Naive B cell (primary cell): ENCODE data around the gene NOTCH2. TPM values are rescaled to one million over a fixed set of nuclear protein-coding genes. Genes with fewer than 3 reads are reported as not detected.
"Not testable (repeated sequence)": the region's sequence is repeated elsewhere in the genome, so short reads cannot be mapped to it uniquely, and the experiment has no call there.

Experiments
- ATAC-seq, 2 donors: fragments of 150-1000 bp; cut with Tn5 transposase; 2 replicates each; pipeline ENCODE4 v1.10.0; 2021; ENCODE audit warnings: low read depth in 2 of 2, mild to moderate bottlenecking in 2 of 2, moderate library complexity in 2 of 2
- DNase-seq: peaks from one replicate; pipeline ENCODE4 v3.0.0; 2022
- H3K27ac Mint-ChIP-seq, 6 donors: one replicate each; pipeline ENCODE4 v1.8.0; 2020 to 2022; ENCODE audit warnings: mild to moderate bottlenecking in 6 of 6, mixed read lengths in 6 of 6, moderate library complexity in 5 of 6, inconsistent platforms in 2 of 6
- H3K27me3 Mint-ChIP-seq, 3 donors: one replicate each; pipeline ENCODE4 v1.8.0; 2021 to 2022; ENCODE audit warnings: mixed read lengths in 3 of 3, mild to moderate bottlenecking in 1 of 3
- H3K36me3 Mint-ChIP-seq, 2 donors: one replicate each; pipeline ENCODE4 v1.8.0; 2020 to 2022; ENCODE audit warnings: mixed read lengths in 2 of 2, inconsistent platforms in 1 of 2, mild to moderate bottlenecking in 1 of 2
- H3K4me1 Mint-ChIP-seq, 3 donors: one replicate each; pipeline ENCODE4 v1.8.0; 2020 to 2022; ENCODE audit warnings: mixed read lengths in 3 of 3, inconsistent platforms in 1 of 3, mild to moderate bottlenecking in 1 of 3, moderate library complexity in 1 of 3
- H3K4me3 Mint-ChIP-seq, 8 donors: one replicate each; pipeline ENCODE4 v1.8.0; 2020 to 2022; ENCODE audit warnings: mild to moderate bottlenecking in 8 of 8, mixed read lengths in 8 of 8, moderate library complexity in 8 of 8, inconsistent platforms in 2 of 8
- H3K9me3 Mint-ChIP-seq, 7 donors: one replicate each; pipeline ENCODE4 v1.8.0; 2020 to 2022; ENCODE audit warnings: mixed read lengths in 7 of 7, mild to moderate bottlenecking in 5 of 7, inconsistent platforms in 2 of 7, moderate library complexity in 1 of 7
- polyA plus RNA-seq, 6 donors: library from polyadenylated mRNA; unstranded; fragments of 300-500 nt; fragmentation: Illumina TruSeq; gene quantifications; one replicate each; pipeline ENCODE4 v1.2.3, GENCODE V29; 2021; ENCODE audit warnings: low read depth in 6 of 6

NOTCH2 gene
- 10 to 100 TPM; 45.8 to 70.9 (median 64.7) TPM for polyA plus RNA-seq

GRCh38 chr1:120069067-120069919 is at the start of gene NOTCH2:
Gene NOTCH2, minus strand, starts transcription at chr1:120069662. Its CDS starts 256 bp downstream, at chr1:120069406.
- DNase-seq = peak; percentile 80
- not testable (repeated sequence) for H3K36me3 Mint-ChIP-seq, H3K27me3 Mint-ChIP-seq, H3K9me3 Mint-ChIP-seq
- H3K4me3 Mint-ChIP-seq = peak within 1 kb of the TSS; percentile 49 to 87 (median 69)
- H3K4me1 Mint-ChIP-seq = peaks cover 6 to 11% (median 8%) of the 10 kb centered on the region in 3 donors
- H3K27ac Mint-ChIP-seq = peak within 1 kb of the TSS in 1 of 6 donors; percentile 62
- ATAC-seq = peak; percentile 63 to 71

DNA sequence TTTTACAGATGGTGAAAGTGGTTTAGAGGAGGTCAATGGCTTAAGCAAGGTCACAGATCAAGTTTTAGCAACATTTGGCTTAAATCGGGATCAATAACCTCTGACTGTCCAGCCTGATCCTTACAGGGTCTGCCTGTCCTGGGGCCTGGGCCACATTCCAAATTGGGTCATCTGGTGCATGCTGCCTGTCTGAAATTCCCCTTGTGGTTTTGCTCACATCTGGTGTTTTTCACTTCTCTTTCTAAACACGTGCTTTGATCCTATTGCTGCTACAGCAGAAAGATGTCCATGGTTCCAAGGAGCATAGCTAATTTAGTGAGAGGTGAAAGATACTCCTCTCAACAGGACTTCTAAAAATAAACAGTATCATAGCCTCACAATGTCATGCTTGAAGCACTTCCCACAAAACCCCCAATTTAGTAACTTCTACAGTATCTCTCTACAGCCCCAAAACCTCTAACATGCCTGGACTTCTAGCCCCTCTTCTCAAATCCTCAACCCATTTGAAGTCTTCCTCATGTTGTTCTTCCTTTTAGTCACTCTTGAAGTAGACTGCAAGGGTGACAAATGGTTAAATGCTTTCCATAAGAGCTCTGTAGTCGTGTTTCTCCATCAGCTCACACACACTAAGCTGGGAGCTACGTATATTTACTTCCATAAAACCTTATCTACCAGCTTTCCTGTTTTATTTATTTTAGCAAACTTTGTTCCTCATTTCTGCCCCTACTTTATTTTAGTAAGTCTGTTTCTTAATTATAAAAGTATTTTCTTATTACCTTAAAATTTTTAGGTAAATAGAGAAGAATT is 48.1 kb upstream of the NOTCH2 start:
- peak; percentile 82 to 87 for ATAC-seq
- DNase-seq = peak; percentile 60
- H3K27ac Mint-ChIP-seq = peak overlapping the region; percentile 13 to 92 (median 70)

DNA sequence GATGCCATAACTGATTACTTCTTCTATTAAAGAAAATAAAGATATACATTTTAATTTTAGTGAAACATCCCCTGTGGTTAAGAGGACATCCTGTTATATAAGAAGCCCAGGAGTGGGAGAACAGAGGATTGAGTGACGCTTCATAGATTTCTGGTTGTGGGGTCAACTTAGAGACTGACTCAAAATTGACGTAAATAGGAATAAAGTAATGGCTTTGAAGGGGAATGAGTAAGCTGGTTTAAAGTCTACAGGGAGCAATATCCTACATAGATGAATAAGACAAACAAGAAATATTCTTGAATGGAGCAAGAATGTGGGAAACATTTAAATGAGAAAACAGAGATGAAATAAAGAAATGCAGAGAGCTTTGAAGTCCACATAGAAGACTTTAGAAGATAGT is 46.6 kb upstream of the NOTCH2 start:
- ATAC-seq, DNase-seq, H3K27me3 Mint-ChIP-seq, H3K36me3 Mint-ChIP-seq, H3K9me3 Mint-ChIP-seq: not testable (repeated sequence)
- Mint-ChIP-seq H3K27ac (peak overlapping the region in 3 of 6 donors; percentile 59 to 75 (median 73)), H3K4me1 (peaks cover 19 to 34% (median 26%) of the 10 kb centered on the region in 3 donors), H3K4me3 (peak overlapping the region in 1 of 8 donors; percentile 31)

More for the DNA sequence above, 48.1 kb upstream of the NOTCH2 start:
- peak overlapping the region in 3 of 8 donors; percentile 3 to 60 (median 31) for H3K4me3 Mint-ChIP-seq
- not testable (repeated sequence) for H3K9me3 Mint-ChIP-seq, H3K36me3 Mint-ChIP-seq, H3K27me3 Mint-ChIP-seq
- H3K4me1 Mint-ChIP-seq = peaks cover 26 to 36% (median 27%) of the 10 kb centered on the region in 3 donors

DNA sequence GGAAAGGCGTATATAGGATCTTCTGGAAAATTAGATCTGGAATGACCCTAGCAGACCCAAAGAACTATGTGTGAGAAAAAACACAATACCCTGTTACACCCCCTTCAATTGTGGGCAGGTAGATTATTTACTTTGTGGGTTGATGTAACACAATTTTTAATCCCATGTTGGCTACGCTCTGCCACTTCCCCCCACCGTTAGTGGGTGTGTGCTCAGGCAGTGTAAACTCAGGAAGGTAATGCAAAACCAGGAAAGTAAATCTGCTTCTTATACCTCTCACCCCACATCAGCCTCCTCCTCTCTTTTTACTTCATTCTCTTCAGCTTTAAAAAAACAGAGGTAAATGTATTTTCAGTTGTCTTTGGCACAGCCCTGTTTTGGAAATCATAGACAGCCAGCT is 43.7 kb upstream of the NOTCH2 start:
- not testable (repeated sequence) for H3K27me3 Mint-ChIP-seq, DNase-seq, H3K36me3 Mint-ChIP-seq, ATAC-seq, H3K27ac Mint-ChIP-seq, H3K9me3 Mint-ChIP-seq
- peaks cover 12 to 42% (median 21%) of the 10 kb centered on the region in 3 donors for H3K4me1 Mint-ChIP-seq
- H3K4me3 Mint-ChIP-seq = peak overlapping the region in 5 of 8 donors; percentile 11 to 76 (median 24)

- DNase-seq, H3K36me3 Mint-ChIP-seq, H3K4me3 Mint-ChIP-seq, H3K9me3 Mint-ChIP-seq, ATAC-seq, H3K27me3 Mint-ChIP-seq: not testable (repeated sequence)
- Mint-ChIP-seq H3K27ac (peak overlapping the region in 1 of 6 donors; percentile 52), H3K4me1 (peaks cover 8 to 36% (median 15%) of the 10 kb centered on the region in 3 donors)
These were observed 42.8 kb upstream of the NOTCH2 start for GRCh38 chr1:120112212-120112611.

- Mint-ChIP-seq H3K27ac (peak overlapping the region in 1 of 6 donors; percentile 72), H3K4me1 (peaks cover 8 to 33% (median 12%) of the 10 kb centered on the region in 3 donors)
- not testable (repeated sequence) for H3K9me3 Mint-ChIP-seq, H3K4me3 Mint-ChIP-seq, ATAC-seq, H3K36me3 Mint-ChIP-seq, H3K27me3 Mint-ChIP-seq, DNase-seq
These were observed 42.3 kb upstream of the NOTCH2 start for GRCh38 chr1:120111771-120112170.

DNA sequence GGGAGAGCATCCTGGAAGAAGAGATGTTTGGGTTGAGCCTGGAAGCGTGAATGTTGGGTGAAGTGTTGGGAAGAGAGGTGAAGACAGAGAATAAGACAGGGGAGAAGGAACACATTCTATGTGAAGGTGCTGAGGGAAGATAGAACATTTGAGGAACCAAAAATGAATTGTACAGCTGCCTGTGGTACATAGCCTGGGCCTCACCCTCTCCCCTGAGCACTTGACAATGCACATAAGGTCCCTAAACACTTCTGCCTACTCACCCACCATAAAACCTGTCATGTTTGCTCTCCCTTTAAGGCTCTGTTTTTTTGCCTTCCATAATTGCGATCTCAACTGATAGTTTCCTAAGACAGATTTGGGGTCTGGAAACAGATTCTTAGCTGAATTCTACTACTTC is 41.5 kb upstream of the NOTCH2 start:
- peaks cover 4 to 26% (median 6%) of the 10 kb centered on the region in 3 donors for H3K4me1 Mint-ChIP-seq
- H3K9me3 Mint-ChIP-seq, H3K27ac Mint-ChIP-seq, H3K36me3 Mint-ChIP-seq, H3K27me3 Mint-ChIP-seq, H3K4me3 Mint-ChIP-seq, DNase-seq: not testable (repeated sequence)
- peak; percentile 86 to 88 for ATAC-seq

DNA sequence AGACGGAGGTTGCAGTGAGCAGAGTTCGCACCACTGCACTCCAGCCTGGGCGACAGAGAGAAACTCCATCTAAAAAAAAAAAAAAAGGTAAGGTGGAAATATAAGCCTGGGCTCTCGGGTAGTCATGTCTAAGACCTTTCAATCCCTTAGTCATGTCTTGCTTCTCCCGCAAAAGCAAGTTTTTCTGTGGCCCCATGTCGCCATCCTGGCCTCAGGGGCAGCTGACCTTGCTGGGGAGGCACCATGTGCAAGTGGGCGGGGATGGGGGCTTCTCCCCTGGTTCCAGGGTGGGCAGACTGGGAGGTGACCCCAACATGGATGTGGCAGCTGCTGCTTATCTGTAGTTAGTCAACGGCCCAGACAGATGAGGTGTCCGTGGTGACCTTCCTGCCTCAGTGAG is 40.2 kb upstream of the NOTCH2 start:
- not testable (repeated sequence) for H3K27me3 Mint-ChIP-seq, H3K9me3 Mint-ChIP-seq, H3K36me3 Mint-ChIP-seq, ATAC-seq, DNase-seq
- Mint-ChIP-seq H3K4me1 (peaks cover 7 to 34% (median 13%) of the 10 kb centered on the region in 3 donors), H3K4me3 (peak overlapping the region in 5 of 8 donors; percentile 45 to 83 (median 57)), H3K27ac (peak overlapping the region in 4 of 6 donors; percentile 39 to 92 (median 82))

GRCh38 chr1:120109180-120109579 is 39.7 kb upstream of the NOTCH2 start:
- peak; percentile 69 to 72 for ATAC-seq

GRCh38 chr1:120105288-120105687 is 35.8 kb upstream of the NOTCH2 start:
- peaks cover 7 to 38% (median 13%) of the 10 kb centered on the region in 3 donors for H3K4me1 Mint-ChIP-seq
- not testable (repeated sequence) for H3K4me3 Mint-ChIP-seq

More at GRCh38 chr1:120109180-120109579, 39.7 kb upstream of the NOTCH2 start:
- H3K36me3 Mint-ChIP-seq, DNase-seq, H3K27me3 Mint-ChIP-seq, H3K9me3 Mint-ChIP-seq: not testable (repeated sequence)
- Mint-ChIP-seq H3K27ac (peak overlapping the region in 4 of 6 donors; percentile 39 to 92 (median 82)), H3K4me3 (peak overlapping the region in 6 of 8 donors; percentile 35 to 83 (median 51)), H3K4me1 (peaks cover 7 to 39% (median 13%) of the 10 kb centered on the region in 3 donors)

GRCh38 chr1:120103768-120104167 is 34.3 kb upstream of the NOTCH2 start:
- not testable (repeated sequence) for H3K36me3 Mint-ChIP-seq, H3K4me3 Mint-ChIP-seq, H3K9me3 Mint-ChIP-seq, H3K27ac Mint-ChIP-seq, DNase-seq, H3K27me3 Mint-ChIP-seq
- H3K4me1 Mint-ChIP-seq = peaks cover 8 to 28% (median 13%) of the 10 kb centered on the region in 3 donors
- peak; percentile 24 to 28 for ATAC-seq

More at GRCh38 chr1:120105288-120105687, 35.8 kb upstream of the NOTCH2 start:
- H3K9me3 Mint-ChIP-seq, H3K36me3 Mint-ChIP-seq, H3K27me3 Mint-ChIP-seq, DNase-seq: not testable (repeated sequence)
- peak in 1 of 2 donors; percentile 4 for ATAC-seq
- H3K27ac Mint-ChIP-seq = peak overlapping the region in 1 of 6 donors; percentile 72

DNA sequence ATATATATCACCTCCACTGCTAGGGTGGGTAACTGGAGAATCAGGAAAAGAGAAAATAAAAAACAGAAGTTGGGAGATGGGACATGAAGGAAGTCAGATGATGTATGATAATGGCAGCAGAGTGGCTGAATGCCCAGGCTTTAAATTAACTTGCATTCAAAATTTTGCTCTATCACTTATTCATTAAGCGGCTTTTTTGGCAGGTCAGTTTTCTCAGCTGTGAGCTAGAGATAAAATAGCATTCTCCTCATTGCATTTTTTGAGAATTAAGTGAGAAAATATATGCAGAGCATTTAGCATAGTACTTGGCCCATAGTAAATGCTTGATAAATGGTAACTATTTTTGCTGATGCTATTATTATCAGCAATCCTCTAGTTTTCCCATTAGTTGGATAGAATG is 32.1 kb upstream of the NOTCH2 start:
- not testable (repeated sequence) for H3K27me3 Mint-ChIP-seq, H3K4me3 Mint-ChIP-seq, DNase-seq, ATAC-seq, H3K36me3 Mint-ChIP-seq, H3K9me3 Mint-ChIP-seq, H3K27ac Mint-ChIP-seq
- H3K4me1 Mint-ChIP-seq = peaks cover 13 to 31% (median 16%) of the 10 kb centered on the region in 3 donors

GRCh38 chr1:120100590-120100989 is 31.1 kb upstream of the NOTCH2 start:
- not testable (repeated sequence) for H3K9me3 Mint-ChIP-seq, H3K36me3 Mint-ChIP-seq, DNase-seq, H3K27me3 Mint-ChIP-seq
- Mint-ChIP-seq H3K4me3 (peak overlapping the region; percentile 79 to 94 (median 90)), H3K27ac (peak overlapping the region in 2 of 6 donors; percentile 57 to 75), H3K4me1 (peaks cover 7 to 29% (median 13%) of the 10 kb centered on the region in 3 donors)
- ATAC-seq = peak; percentile 76 to 79
